ENCODE results near the gene SPATA6L. TPM values are rescaled to one million over a fixed set of nuclear protein-coding genes. Genes with fewer than 3 reads are reported as not detected.

The SPATA6L gene
- total RNA-seq, 1 experiment from 2014 or later: 1.8 TPM

GRCh38 chr9:4600368-4600767 lies 65.9 kb downstream of the SPATA6L start:
- no peak for ATAC-seq
- H3K4me1 Mint-ChIP-seq: peaks cover 17% of the 10 kb centered on the region
- TF ChIP-seq NR1H2 (CRISPR knock-in tag; IDR thresholded peaks at IDR 0.05): no peak
- TF ChIP-seq FOXP1 (CRISPR knock-in tag; IDR thresholded peaks at IDR 0.05; ENCODE audit: borderline replicate concordance): no peak
- no peak for TF ChIP-seq CBFB (CRISPR knock-in tag; IDR thresholded peaks at IDR 0.05; ENCODE audit: low read depth)
- no peak for TF ChIP-seq ZNF263 (CRISPR knock-in tag; IDR thresholded peaks at IDR 0.05; ENCODE audit: low read depth)
- no peak for TF ChIP-seq FOXJ3 (CRISPR knock-in tag; IDR thresholded peaks at IDR 0.05; ENCODE audit: borderline replicate concordance)
- TF ChIP-seq, protein P1, sequence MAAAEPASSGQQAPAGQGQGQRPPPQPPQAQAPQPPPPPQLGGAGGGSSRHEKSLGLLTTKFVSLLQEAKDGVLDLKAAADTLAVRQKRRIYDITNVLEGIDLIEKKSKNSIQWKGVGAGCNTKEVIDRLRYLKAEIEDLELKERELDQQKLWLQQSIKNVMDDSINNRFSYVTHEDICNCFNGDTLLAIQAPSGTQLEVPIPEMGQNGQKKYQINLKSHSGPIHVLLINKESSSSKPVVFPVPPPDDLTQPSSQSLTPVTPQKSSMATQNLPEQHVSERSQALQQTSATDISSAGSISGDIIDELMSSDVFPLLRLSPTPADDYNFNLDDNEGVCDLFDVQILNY (CRISPR knock-in tag; IDR thresholded peaks at IDR 0.05): no peak
- H3K4me3 Mint-ChIP-seq: no peak overlapping the region
- DNase-seq (ENCODE audit: low spot score): no peak
- H3K27me3 Mint-ChIP-seq (ENCODE audit: low read depth): no peaks in the 10 kb centered on the region
- POLR2A ChIA-PET: interaction anchor here (0.5 kb wide), 1 partner anchor 36 kb away, joined by 3 read pairs; no protein-coding TSS in a partner anchor
- no peaks in the 10 kb centered on the region for H3K36me3 Mint-ChIP-seq
- no peak overlapping the region for H3K27ac Mint-ChIP-seq
- CTCF ChIA-PET: interaction anchor here (0.7 kb wide), 1 partner anchor 44 kb away, joined by 3 read pairs; no protein-coding TSS in a partner anchor
- H3K9me3 Mint-ChIP-seq: no peaks in the 10 kb centered on the region

- ATAC-seq: 0 out of 2 replicates have a peak, but pooled peaks have one; percentile 24
- no peak for DNase-seq (ENCODE audit: low spot score)
- H3K27ac Mint-ChIP-seq: no peak overlapping the region
- TF ChIP-seq JAZF1 (CRISPR knock-in tag; IDR thresholded peaks at IDR 0.05) (no peak), ZNF121 (CRISPR knock-in tag; IDR thresholded peaks at IDR 0.05) (no peak)
- TF ChIP-seq, protein P1 (CRISPR knock-in tag; IDR thresholded peaks at IDR 0.05): no peak
- H3K4me1 Mint-ChIP-seq: peaks cover 12% of the 10 kb centered on the region
- no peaks in the 10 kb centered on the region for H3K9me3 Mint-ChIP-seq
- H3K27me3 Mint-ChIP-seq (ENCODE audit: low read depth): no peaks in the 10 kb centered on the region
- no peaks in the 10 kb centered on the region for H3K36me3 Mint-ChIP-seq
- CTCF ChIA-PET: interaction anchor here (1.1 to 1.5 kb wide), 2 partner anchors 8 to 105 kb away, joined by 6 read pairs; no protein-coding TSS in a partner anchor
- no peak overlapping the region for H3K4me3 Mint-ChIP-seq
- POLR2A ChIA-PET: no interaction called here
These were observed 69.9 kb downstream of the SPATA6L start for GRCh38 chr9:4596165-4596922.

DNA sequence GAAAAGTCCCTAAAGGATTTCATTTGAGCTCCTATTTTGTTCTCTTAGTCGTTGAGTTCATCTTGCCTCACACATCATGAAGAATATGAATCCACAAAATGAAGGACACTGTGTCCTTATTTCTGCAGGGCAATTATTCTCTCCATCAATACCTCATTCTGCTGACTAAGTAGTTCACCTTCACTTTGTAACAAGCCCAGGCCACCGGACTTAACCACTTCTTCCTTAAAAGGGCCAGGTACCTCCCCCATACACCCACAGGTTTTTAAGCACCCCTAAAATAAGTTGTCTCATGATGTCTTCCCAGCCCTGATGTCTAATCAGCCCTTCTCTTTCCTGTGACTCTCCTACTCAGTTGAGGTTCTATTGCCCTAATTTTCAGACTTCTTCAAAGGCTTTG lies 71.3 kb downstream of the SPATA6L start:
- no peaks in the 10 kb centered on the region for H3K27me3 Mint-ChIP-seq (ENCODE audit: low read depth)
- H3K36me3 Mint-ChIP-seq: no peaks in the 10 kb centered on the region
- DNase-seq (ENCODE audit: low spot score) (no peak), ATAC-seq (no peak)
- H3K9me3 Mint-ChIP-seq: no peaks in the 10 kb centered on the region
- CTCF ChIA-PET: interaction anchor here (1.3 kb wide), 1 partner anchor 46 kb away, joined by 4 read pairs; no protein-coding TSS in a partner anchor
- no peak for TF ChIP-seq ATF2 (CRISPR knock-in tag; IDR thresholded peaks at IDR 0.05; ENCODE audit: borderline replicate concordance, low read depth)
- TF ChIP-seq EMX1 (CRISPR knock-in tag; IDR thresholded peaks at IDR 0.05): no peak
- TF ChIP-seq, protein P2, sequence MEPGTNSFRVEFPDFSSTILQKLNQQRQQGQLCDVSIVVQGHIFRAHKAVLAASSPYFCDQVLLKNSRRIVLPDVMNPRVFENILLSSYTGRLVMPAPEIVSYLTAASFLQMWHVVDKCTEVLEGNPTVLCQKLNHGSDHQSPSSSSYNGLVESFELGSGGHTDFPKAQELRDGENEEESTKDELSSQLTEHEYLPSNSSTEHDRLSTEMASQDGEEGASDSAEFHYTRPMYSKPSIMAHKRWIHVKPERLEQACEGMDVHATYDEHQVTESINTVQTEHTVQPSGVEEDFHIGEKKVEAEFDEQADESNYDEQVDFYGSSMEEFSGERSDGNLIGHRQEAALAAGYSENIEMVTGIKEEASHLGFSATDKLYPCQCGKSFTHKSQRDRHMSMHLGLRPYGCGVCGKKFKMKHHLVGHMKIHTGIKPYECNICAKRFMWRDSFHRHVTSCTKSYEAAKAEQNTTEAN (CRISPR knock-in tag; IDR thresholded peaks at IDR 0.05): no peak
- TF ChIP-seq ZNF121 (CRISPR knock-in tag; IDR thresholded peaks at IDR 0.05): no peak
- TF ChIP-seq TEAD4 (CRISPR knock-in tag; IDR thresholded peaks at IDR 0.05): no peak
- no peak for TF ChIP-seq ZNF138 (CRISPR knock-in tag; conservative IDR thresholded peaks at IDR 0.05)
- no peak for TF ChIP-seq ZNF671 (CRISPR knock-in tag; IDR thresholded peaks at IDR 0.05)
- peaks cover 23% of the 10 kb centered on the region for H3K4me1 Mint-ChIP-seq
- POLR2A ChIA-PET: no interaction called here
- no peak overlapping the region for H3K27ac Mint-ChIP-seq
- no peak overlapping the region for H3K4me3 Mint-ChIP-seq

All from WTC11 (cell line).